GM19467 (cell line): ENCODE measurements around the gene RAB27B.
"Not testable (repeated sequence)": the region's sequence is repeated elsewhere in the genome, so short reads cannot be mapped to it uniquely, and the experiment has no call there.

Experiments
- ATAC-seq: cut with Tn5 transposase; IDR thresholded peaks from one replicate; pipeline ENCODE4 v1.9.1; 2021; ENCODE audit warnings: mild to moderate bottlenecking, moderate library complexity; ENCODE audit not compliant: unreplicated experiment

RAB27B gene

GRCh38 chr18:54813977-54814565, 14.2 kb upstream of the RAB27B start:
- ATAC-seq: no peak

- no peak for ATAC-seq
These were observed 13.2 kb upstream of the RAB27B start for GRCh38 chr18:54815086-54815485.

DNA sequence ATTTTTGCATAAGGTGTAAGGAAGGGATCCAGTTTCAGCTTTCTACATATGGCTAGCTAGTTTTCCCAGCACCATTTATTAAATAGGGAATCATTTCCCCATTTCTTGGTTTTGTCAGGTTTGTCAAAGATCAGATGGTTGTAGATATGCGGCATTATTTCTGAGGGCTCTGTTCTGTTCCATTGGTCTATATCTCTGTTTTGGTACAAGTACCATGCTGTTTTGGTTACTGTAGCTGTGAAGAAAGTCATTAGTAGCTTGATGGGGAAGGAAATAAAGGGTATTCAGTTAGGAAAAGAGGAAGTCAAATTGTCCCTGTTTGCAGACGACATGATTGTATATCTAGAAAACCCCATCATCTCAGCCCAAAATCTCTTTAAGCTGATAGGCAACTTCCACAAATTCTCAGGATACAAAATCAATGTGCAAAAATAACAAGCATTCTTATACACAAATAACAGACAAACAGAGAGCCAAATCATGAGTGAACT, 7.4 kb upstream of the RAB27B start:
- ATAC-seq: not testable (repeated sequence)

DNA sequence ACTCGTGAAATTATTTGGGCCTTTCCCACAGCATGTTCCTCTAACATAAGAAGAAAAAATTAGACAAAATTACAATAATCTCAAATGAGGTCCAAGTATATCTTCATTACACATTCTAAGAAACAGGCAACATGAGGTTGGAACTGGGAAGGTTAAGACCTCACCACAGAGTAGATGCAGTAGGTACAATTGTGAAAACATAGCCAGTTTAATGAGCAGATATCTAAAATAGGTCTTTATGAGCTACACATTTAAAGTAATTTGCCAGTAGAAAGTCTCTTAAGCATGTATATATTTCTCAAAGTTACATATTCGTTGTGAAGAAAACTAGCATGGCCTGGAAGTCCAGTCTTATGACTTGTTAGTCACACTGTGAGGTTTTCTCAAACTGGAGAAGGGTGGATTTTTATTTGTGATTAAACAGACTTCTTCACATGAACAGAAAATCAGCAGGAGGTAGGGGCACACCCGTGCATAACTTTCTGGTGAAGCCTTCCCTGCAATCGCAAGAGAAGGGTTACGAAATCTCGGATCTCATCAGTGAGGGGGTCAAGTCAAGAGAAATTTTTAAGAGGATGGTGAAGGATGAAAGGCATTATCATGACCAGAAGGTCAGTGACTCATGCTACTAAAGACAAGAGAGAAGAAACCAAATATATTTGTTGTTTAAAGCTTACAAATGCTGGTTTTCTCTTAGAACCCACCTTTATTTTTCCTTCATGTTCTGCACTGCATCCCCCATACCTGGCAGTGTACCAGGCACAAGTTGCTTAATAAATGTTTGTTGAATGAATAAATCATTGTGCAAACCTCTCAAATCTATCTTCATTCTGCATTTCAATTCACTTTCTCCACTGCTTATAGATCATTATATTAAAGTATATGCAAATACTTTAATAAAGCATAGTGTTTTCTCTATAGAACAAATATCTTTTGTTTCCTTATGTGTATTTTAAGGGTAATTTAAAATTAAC, 5.1 kb upstream of the RAB27B start:
- ATAC-seq: no peak

GRCh38 chr18:54824761-54825160, 3.5 kb upstream of the RAB27B start:
- ATAC-seq: no peak

GRCh38 chr18:54825601-54826344, 2.5 kb upstream of the RAB27B start:
- no peak for ATAC-seq

GRCh38 chr18:54828986-54829385, 709 bp downstream of the RAB27B start:
- no peak for ATAC-seq

GRCh38 chr18:54829856-54830255, 1.6 kb downstream of the RAB27B start:
- ATAC-seq: no peak

- no peak for ATAC-seq
These were observed 2.0 kb downstream of the RAB27B start for GRCh38 chr18:54830260-54830659.

DNA sequence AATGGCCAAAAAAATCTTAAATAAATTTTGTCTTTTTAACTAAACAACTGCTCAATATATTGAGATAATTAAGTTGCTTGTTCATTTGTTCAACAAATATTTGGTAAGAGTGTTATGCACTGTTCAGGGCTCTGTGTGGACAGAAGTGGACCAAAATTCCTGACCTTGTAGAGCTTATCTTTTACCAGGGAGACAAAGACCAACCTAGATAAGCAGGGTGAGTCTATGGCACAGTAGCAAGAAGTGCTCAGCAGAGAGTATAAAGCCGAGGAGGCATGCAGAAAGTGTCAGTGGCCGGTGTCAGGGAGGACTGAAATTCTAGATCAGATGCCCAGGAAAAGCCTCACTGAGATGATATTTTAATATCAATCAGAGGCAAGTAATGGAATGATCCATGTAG, 2.6 kb downstream of the RAB27B start:
- ATAC-seq: no peak

GRCh38 chr18:54835944-54836343, 7.7 kb downstream of the RAB27B start:
- ATAC-seq: no peak

DNA sequence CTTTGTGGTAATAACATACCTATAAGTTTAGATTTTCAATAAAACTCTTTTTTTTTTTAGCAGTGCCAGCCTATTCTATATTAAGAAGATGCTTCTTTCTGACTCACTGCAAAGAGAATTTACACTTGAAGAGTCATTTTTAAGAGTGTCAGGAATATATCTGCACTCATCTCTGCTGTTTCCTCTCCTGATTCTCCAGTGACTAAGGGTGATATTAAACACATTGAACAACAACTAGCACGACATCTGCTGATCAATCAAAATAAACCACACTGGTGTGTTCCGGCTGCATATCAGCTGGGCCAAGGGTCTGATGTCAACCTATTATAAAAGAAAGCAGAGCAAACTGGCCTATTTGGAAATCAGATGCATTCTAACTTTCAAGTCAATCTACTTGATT, 15.0 kb downstream of the RAB27B start:
- ATAC-seq: no peak

DNA sequence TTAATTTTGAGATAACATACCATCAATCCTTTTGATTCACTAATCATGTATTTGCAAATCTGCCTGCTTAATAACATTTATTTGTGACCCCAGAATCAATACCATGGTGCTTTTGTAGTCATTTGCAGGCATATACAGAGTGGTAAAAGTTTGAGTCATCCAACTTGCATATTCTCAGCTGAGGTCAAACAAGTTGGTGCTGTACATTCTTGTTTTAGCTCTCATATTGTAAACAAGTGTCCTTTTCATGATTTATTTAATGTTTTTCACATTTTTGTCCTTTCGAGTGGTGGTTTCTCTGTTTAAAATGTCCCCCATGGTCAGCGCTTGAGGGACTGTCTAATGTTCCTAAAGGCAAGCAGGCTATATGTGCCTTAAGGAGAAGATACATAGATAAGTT, 17.5 kb downstream of the RAB27B start:
- no peak for ATAC-seq

DNA sequence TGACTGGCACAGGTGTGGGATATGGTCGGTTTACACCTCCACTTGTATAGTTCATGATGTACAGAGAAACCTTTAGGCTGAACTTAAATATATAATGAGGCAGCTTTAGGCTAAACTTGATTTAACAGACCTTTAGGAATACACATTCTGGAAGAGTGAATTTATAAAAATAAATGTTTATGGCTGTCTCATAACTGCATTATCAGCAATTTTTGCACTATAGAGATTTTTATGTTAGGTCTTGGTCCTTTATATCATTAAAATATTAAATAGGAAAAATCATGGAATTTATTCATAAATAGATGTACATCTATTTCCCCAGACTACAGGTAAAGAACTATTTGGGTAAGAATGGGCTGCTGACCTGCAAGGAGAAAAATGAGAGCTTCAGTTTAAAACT, 19.8 kb downstream of the RAB27B start:
- ATAC-seq: no peak

DNA sequence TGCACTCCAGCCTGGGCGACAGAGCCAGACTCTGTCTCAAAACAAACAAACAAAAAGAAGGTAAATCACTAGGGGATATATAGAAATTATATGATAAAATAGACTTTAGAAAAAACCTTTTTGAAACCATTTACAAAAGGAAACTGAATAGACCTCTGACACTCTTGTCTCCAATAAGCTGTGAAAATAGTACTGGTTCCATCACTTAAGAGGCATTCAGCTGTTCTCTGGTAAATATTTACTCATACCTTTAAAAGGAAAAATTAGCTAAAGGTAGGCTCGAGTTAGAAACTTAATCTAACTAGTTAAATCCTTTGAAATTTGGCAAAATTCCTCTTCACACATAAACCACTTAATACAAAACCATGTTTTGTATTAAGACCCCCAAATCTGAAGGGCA, 21.4 kb downstream of the RAB27B start:
- no peak for ATAC-seq

DNA sequence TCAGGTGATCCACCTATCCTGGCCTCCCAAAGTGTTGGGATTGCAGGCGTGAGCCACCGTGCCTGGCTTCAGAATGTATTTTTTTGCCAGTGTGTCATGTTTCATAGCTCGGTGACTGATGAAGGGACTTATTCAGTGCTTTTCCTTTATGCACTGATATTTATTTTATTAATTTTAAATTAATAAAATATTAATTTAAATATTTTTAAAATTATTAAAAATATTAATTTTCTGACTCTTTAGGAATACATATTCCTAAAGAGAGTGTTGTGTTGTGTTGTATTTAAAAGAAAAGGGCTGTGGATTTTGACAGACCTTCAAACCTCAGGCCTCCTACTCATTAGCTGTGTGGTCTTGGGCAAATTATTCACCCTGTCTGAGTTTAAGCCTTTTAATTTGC, 22.3 kb downstream of the RAB27B start:
- no peak for ATAC-seq

DNA sequence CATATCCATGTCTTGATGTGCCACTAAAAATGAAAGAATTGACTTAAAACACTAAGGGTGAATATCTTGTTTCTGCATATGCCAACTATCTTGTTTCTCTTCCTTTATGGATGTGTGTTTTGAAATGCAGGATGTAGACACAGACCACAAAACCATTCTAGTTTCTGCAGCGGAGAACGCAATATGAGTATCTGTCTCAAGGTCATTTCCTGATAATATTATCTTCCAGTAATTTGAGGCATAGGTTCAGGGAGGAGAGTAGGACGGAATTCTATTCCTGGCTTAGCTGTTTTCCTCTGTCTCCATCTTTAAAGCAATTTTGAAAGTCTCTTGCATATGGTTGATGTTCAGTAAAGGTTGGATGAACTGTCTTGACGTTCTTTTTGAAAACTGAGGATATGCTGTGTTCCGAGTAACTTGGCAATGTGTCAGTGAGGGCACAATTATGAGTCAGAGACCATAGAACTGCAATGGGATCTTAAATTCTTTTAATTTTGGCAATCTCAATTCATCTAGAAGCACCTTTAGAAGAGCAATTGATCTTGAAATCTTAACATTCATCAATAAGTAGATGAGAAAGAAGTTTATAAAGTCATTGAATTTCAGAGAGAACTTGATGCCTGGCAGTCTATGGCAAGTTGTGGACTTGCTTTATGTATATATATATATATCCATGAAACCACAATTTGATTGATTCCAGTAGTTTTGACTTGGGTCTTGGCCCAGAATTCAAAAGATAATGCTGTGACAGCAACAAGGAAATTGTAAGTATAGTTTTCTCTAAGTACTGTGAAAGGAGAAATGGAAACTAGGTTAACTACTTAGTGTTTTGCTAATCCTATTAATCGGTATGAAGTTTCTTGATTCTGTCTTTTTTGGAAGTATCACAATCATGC, 24.8 kb downstream of the RAB27B start:
- ATAC-seq: no peak

- not testable (repeated sequence) for ATAC-seq
These were observed 26.8 kb downstream of the RAB27B start for GRCh38 chr18:54855050-54855449.

- ATAC-seq: no peak
These were observed 27.9 kb downstream of the RAB27B start for GRCh38 chr18:54856105-54856646.

DNA sequence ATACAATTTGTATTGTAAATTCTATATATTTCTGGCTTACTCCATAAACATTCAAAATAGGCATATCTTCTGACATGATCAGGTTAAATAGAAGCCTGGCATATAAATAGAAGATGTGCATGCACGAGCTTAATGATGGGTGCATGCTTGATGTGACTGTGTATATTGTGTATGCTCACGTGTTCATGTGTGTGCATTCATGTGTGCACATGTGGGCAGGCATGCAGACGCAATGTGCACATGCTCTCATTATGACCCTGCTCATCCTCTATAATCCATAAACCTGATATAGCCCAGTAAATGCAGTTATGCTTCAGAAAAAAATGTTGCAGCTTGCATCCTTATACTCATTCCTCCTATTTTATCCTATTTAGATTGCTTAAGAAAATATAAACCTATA, 29.2 kb downstream of the RAB27B start:
- ATAC-seq: no peak
